Keratinocyte (primary cell): ENCODE measurements around the gene GINM1.

Experiments used
- EZH2 ChIP-seq: IDR thresholded peaks from one replicate; pipeline ENCODE4 v1.6.1; 2012; ENCODE audit warnings: inconsistent platforms, mild to moderate bottlenecking, low read length, moderate library complexity
- TF ChIP-seq, protein P1 (sequence below), 3 experiments: IDR thresholded peaks in 1 of 3; conservative IDR thresholded peaks in 1 of 3; optimal IDR thresholded peaks in 1 of 3; 2 replicates in 2 of 3; 3 replicates in 1 of 3; pipeline versions ENCODE3 to v1.5.1; 2011; ENCODE audit warnings: low read length in 3 of 3, mild to moderate bottlenecking in 3 of 3, moderate library complexity in 2 of 3, control low read depth in 1 of 3, inconsistent platforms in 1 of 3; ENCODE audit not compliant: insufficient read depth in 2 of 3; ENCODE audit errors: extremely low read depth in 1 of 3

DNA sequence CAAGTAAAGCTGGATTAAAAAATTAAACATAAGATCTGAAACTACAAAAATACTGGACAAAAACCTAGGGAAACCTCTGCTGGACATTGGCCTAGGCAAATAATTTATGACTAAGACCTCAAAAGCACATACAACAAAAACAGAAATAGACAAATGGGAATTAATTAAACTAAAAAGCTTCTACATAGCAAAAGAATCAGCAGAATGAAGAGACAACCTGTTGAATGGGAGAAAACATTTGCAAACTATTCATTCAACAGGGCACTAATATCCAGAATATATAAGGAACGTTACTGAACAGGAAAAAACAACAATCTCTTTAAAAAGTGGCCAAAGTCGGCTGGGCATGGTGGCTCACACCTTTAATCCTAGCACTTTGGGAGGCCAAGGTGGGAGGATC is 6.8 kb upstream of the GINM1 start:
- TF ChIP-seq, protein P1, sequence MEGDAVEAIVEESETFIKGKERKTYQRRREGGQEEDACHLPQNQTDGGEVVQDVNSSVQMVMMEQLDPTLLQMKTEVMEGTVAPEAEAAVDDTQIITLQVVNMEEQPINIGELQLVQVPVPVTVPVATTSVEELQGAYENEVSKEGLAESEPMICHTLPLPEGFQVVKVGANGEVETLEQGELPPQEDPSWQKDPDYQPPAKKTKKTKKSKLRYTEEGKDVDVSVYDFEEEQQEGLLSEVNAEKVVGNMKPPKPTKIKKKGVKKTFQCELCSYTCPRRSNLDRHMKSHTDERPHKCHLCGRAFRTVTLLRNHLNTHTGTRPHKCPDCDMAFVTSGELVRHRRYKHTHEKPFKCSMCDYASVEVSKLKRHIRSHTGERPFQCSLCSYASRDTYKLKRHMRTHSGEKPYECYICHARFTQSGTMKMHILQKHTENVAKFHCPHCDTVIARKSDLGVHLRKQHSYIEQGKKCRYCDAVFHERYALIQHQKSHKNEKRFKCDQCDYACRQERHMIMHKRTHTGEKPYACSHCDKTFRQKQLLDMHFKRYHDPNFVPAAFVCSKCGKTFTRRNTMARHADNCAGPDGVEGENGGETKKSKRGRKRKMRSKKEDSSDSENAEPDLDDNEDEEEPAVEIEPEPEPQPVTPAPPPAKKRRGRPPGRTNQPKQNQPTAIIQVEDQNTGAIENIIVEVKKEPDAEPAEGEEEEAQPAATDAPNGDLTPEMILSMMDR (optimal IDR thresholded peaks at IDR 0.05 in 1 of 3, IDR thresholded peaks at IDR 0.05 in 1 of 3, conservative IDR thresholded peaks at IDR 0.05 in 1 of 3; ENCODE audit: extremely low read depth in 1 of 3, insufficient read depth in 2 of 3, low read length in 3 of 3), result no peak
- TF ChIP-seq EZH2, result no peak
